GM12873 (cell line): ENCODE data around the gene TAS1R1.
A peak's percentile ranks its signal among the peaks of the same experiment; 100 is the strongest.

ENCODE experiments used
- TF ChIP-seq, protein P1 (sequence below): IDR thresholded peaks from 2 replicates; pipeline ENCODE4 v1.5.1; 2012; ENCODE audit warnings: low read depth, mild to moderate bottlenecking, moderate library complexity, low read length, control low read depth; ENCODE audit not compliant: insufficient read depth; ENCODE audit errors: missing control alignments

TAS1R1 gene

DNA sequence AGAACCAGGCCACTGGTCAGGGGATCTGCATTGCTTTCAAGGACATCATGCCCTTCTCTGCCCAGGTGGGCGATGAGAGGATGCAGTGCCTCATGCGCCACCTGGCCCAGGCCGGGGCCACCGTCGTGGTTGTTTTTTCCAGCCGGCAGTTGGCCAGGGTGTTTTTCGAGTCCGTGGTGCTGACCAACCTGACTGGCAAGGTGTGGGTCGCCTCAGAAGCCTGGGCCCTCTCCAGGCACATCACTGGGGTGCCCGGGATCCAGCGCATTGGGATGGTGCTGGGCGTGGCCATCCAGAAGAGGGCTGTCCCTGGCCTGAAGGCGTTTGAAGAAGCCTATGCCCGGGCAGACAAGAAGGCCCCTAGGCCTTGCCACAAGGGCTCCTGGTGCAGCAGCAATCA lies 19.7 kb downstream of the TAS1R1 start:
- TF ChIP-seq, protein P1, sequence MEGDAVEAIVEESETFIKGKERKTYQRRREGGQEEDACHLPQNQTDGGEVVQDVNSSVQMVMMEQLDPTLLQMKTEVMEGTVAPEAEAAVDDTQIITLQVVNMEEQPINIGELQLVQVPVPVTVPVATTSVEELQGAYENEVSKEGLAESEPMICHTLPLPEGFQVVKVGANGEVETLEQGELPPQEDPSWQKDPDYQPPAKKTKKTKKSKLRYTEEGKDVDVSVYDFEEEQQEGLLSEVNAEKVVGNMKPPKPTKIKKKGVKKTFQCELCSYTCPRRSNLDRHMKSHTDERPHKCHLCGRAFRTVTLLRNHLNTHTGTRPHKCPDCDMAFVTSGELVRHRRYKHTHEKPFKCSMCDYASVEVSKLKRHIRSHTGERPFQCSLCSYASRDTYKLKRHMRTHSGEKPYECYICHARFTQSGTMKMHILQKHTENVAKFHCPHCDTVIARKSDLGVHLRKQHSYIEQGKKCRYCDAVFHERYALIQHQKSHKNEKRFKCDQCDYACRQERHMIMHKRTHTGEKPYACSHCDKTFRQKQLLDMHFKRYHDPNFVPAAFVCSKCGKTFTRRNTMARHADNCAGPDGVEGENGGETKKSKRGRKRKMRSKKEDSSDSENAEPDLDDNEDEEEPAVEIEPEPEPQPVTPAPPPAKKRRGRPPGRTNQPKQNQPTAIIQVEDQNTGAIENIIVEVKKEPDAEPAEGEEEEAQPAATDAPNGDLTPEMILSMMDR, result no peak

DNA sequence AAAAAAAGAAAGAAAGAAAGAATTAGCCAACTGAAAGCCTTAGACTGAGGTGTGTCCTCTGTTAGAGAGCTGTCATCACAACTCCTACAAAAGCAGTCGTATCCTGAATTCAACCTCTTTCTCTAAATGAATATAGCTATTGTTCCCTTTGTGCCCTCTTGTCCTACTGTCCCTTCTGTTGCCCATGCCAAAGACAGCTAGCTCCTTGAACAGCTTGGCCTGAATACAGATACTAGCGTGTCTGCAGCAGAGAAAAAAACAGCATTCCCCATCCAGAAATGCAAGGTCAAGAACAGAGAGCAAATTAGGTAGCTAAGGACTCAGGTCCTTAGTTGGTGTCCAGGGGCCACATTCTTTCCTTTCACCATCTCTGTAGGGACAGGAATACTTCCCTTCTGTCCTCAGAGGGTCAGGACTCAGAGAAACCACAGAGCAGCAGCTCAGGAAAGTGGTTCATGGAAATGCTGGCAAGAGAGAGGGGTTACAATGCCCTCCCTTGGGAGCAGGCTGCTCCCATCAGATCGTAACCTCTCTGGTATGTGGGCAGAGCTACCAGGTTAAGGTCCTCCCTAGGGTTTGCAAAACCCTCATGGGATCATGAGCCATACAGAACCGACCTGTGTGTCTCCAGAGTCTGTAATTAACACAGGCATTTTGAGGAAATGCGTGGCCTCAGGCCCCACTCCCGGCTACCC lies 22.9 kb downstream of the TAS1R1 start:
- TF ChIP-seq, protein P1, result no peak

DNA sequence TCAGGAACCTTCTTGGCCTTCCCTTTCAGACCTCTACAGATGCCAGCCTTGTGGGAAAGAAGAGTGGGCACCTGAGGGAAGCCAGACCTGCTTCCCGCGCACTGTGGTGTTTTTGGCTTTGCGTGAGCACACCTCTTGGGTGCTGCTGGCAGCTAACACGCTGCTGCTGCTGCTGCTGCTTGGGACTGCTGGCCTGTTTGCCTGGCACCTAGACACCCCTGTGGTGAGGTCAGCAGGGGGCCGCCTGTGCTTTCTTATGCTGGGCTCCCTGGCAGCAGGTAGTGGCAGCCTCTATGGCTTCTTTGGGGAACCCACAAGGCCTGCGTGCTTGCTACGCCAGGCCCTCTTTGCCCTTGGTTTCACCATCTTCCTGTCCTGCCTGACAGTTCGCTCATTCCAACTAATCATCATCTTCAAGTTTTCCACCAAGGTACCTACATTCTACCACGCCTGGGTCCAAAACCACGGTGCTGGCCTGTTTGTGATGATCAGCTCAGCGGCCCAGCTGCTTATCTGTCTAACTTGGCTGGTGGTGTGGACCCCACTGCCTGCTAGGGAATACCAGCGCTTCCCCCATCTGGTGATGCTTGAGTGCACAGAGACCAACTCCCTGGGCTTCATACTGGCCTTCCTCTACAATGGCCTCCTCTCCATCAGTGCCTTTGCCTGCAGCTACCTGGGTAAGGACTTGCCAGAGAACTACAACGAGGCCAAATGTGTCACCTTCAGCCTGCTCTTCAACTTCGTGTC lies 23.7 kb downstream of the TAS1R1 start:
- TF ChIP-seq, protein P1, result no peak

DNA sequence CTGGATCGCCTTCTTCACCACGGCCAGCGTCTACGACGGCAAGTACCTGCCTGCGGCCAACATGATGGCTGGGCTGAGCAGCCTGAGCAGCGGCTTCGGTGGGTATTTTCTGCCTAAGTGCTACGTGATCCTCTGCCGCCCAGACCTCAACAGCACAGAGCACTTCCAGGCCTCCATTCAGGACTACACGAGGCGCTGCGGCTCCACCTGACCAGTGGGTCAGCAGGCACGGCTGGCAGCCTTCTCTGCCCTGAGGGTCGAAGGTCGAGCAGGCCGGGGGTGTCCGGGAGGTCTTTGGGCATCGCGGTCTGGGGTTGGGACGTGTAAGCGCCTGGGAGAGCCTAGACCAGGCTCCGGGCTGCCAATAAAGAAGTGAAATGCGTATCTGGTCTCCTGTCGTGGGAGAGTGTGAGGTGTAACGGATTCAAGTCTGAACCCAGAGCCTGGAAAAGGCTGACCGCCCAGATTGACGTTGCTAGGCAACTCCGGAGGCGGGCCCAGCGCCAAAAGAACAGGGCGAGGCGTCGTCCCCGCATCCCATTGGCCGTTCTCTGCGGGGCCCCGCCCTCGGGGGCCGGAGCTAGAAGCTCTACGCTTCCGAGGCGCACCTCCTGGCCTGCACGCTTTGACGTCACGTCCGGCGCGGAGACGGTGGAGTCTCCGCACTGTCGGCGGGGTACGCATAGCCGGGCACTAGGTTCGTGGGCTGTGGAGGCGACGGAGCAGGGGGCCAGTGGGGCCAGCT lies 24.4 kb downstream of the TAS1R1 start, which contains the start of gene ZBTB48:
TSS of gene ZBTB48 (plus strand) at position 621 of the 745 bp plus-strand sequence. CDS start 616 bp downstream, outside the sequence.
- TF ChIP-seq, protein P1, result no peak

DNA sequence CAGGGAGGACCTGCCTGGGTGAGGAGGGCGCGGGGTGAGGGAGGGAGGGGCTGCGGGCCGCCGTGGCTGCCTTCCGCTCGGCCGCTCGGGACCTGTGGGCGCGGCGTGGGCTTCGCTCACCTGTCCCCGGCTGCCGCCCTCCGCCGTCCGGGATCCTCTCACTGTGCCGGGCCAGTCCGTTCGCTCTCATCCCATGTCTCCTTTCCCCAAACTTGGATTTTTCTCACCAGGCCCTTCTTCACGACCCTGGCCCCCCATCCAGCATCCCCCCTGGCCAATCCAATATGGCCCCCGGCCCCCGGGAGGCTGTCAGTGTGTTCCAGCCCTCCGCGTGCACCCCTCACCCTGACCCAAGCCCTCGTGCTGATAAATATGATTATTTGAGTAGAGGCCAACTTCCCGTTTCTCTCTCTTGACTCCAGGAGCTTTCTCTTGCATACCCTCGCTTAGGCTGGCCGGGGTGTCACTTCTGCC lies 25.0 kb downstream of the TAS1R1 start:
- TF ChIP-seq, protein P1, result no peak

DNA sequence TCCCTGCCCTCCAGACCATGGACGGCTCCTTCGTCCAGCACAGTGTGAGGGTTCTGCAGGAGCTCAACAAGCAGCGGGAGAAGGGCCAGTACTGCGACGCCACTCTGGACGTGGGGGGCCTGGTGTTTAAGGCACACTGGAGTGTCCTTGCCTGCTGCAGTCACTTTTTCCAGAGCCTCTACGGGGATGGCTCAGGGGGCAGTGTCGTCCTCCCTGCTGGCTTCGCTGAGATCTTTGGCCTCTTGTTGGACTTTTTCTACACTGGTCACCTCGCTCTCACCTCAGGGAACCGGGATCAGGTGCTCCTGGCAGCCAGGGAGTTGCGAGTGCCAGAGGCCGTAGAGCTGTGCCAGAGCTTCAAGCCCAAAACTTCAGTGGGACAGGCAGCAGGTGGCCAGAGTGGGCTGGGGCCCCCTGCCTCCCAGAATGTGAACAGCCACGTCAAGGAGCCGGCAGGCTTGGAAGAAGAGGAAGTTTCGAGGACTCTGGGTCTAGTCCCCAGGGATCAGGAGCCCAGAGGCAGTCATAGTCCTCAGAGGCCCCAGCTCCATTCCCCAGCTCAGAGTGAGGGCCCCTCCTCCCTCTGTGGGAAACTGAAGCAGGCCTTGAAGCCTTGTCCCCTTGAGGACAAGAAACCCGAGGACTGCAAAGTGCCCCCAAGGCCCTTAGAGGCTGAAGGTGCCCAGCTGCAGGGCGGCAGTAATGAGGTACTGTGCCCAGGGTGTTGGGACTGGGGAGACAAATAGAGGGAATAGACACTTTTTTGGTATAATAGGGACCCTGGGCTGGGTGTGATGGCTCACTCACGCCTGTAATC lies 25.7 kb downstream of the TAS1R1 start:
- TF ChIP-seq, protein P1, result peak; percentile 15
